ENCODE data around the gene TOX2. TPM values are rescaled to one million over a fixed set of nuclear protein-coding genes. Genes with fewer than 3 reads are reported as not detected.

Gene TOX2
- total RNA-seq, 2 experiments from 2014 or later: 0.23 TPM; not detected in 1

DNA sequence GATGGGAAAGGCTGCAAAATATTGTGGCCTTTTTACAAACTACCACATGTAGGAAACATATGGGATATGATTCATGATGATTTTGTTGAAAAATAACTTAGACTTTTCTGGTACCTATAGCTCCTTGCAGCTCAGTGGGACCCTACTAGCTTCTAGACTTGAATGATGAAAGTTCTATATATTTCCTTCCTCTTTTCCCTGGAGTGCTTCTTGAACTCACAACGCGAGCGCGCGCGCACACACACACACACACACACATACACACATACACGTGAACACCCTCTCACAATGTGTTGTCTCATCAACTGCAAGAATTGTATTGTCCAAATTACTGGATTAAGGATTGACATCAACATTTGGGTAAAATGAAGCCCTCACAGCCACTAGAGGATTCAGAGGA lies 61.9 kb downstream of the TOX2 start:
- Histone ChIP-seq H4K20me1 (ENCODE audit: insufficient read depth, low read length) (no peaks in the 10 kb centered on the region), H3K4me2 (ENCODE audit: low read length) (no peak overlapping the region), H3K4me3 (ENCODE audit: low read depth, low read length, poor library complexity, severe bottlenecking) (no peak overlapping the region), H3K36me3 (ENCODE audit: insufficient read depth, low read length) (no peaks in the 10 kb centered on the region), H3K79me2 (ENCODE audit: insufficient read depth, low read depth, low read length) (no peaks in the 10 kb centered on the region), H2AFZ (ENCODE audit: low read length) (no peak overlapping the region), H3K27ac (ENCODE audit: low read depth, low read length, poor library complexity, severe bottlenecking) (no peak overlapping the region), H3K9me3 (ENCODE audit: low read length) (no peaks in the 10 kb centered on the region), H3K9me2 (ENCODE audit: insufficient read depth, low read length) (no peaks in the 10 kb centered on the region), H3K4me1 (ENCODE audit: insufficient read depth, low read length, poor library complexity, severe bottlenecking) (no peaks in the 10 kb centered on the region)
- no peak for DNase-seq (ENCODE audit: low spot score)
- no peak for TF ChIP-seq EZH2phosphoT487 (IDR thresholded peaks at IDR 0.05; ENCODE audit: borderline replicate concordance, low read depth, low read length)
- TF ChIP-seq, protein P1, sequence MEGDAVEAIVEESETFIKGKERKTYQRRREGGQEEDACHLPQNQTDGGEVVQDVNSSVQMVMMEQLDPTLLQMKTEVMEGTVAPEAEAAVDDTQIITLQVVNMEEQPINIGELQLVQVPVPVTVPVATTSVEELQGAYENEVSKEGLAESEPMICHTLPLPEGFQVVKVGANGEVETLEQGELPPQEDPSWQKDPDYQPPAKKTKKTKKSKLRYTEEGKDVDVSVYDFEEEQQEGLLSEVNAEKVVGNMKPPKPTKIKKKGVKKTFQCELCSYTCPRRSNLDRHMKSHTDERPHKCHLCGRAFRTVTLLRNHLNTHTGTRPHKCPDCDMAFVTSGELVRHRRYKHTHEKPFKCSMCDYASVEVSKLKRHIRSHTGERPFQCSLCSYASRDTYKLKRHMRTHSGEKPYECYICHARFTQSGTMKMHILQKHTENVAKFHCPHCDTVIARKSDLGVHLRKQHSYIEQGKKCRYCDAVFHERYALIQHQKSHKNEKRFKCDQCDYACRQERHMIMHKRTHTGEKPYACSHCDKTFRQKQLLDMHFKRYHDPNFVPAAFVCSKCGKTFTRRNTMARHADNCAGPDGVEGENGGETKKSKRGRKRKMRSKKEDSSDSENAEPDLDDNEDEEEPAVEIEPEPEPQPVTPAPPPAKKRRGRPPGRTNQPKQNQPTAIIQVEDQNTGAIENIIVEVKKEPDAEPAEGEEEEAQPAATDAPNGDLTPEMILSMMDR (conservative IDR thresholded peaks at IDR 0.05; ENCODE audit: low read length): no peak
- POLR2A ChIA-PET: no interaction called here
- CTCF ChIA-PET (ENCODE audit: unreplicated experiment): no interaction called here
- BruUV-seq (replicated peaks): no TSS peak
- intact Hi-C loops (cut with micrococcal nuclease; ENCODE audit: unreplicated experiment): no loop called here

DNA sequence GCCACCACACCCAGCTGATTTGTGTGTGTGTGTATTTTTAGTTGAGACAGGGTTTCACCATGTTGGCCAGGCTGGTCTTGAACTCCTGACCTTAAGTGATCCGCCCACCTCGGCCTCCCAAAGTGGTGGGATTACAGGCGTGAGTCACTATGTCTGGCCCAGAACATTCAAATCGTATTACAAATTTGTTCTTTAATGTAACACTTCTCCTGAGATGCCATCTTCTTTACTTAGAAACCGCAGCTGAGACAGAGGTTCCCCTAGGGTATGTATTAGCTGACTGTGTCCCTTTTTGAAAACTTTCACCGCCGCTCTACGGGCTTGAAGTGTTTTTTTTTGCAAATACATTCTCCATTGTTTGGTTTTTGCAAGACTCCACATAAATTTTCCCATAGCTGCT lies 62.6 kb downstream of the TOX2 start:
- no peaks in the 10 kb centered on the region for H3K79me2 ChIP-seq (ENCODE audit: insufficient read depth, low read depth, low read length)
- CTCF ChIA-PET (ENCODE audit: unreplicated experiment): no interaction called here
- no peaks in the 10 kb centered on the region for H3K9me2 ChIP-seq (ENCODE audit: insufficient read depth, low read length)
- TF ChIP-seq, protein P1 (conservative IDR thresholded peaks at IDR 0.05; ENCODE audit: low read length): no peak
- no peak for TF ChIP-seq EZH2phosphoT487 (IDR thresholded peaks at IDR 0.05; ENCODE audit: borderline replicate concordance, low read depth, low read length)
- H3K36me3 ChIP-seq (ENCODE audit: insufficient read depth, low read length): no peaks in the 10 kb centered on the region
- no peaks in the 10 kb centered on the region for H4K20me1 ChIP-seq (ENCODE audit: insufficient read depth, low read length)
- no TSS peak for BruUV-seq (replicated peaks)
- H3K4me2 ChIP-seq (ENCODE audit: low read length): no peak overlapping the region
- no peaks in the 10 kb centered on the region for H3K9me3 ChIP-seq (ENCODE audit: low read length)
- intact Hi-C loops (cut with micrococcal nuclease; ENCODE audit: unreplicated experiment): no loop called here
- POLR2A ChIA-PET: no interaction called here
- H3K4me3 ChIP-seq (ENCODE audit: low read depth, low read length, poor library complexity, severe bottlenecking): no peak overlapping the region
- no peak for DNase-seq (ENCODE audit: low spot score)
- no peak overlapping the region for H3K27ac ChIP-seq (ENCODE audit: low read depth, low read length, poor library complexity, severe bottlenecking)
- H3K4me1 ChIP-seq (ENCODE audit: insufficient read depth, low read length, poor library complexity, severe bottlenecking): no peaks in the 10 kb centered on the region
- no peak overlapping the region for H2AFZ ChIP-seq (ENCODE audit: low read length)

DNA sequence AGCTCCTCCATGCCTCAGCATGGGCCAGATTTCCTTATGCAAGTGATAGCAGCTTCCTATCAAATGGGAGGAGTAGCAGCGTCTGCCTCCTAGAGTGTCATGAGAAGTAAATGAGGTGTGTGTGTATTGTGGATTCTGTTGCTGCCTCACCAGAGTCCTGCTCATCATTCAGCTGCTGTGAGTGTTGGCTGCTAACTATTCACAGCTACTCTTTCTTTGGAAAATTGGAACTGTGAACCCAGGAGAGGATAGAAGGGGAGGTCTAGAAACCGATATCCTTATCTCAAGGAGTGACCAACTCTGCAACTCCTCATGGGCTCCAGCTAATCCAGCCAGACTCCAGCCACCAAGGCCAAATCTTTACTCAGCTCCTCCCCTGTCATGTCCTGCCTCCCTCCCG lies 63.3 kb downstream of the TOX2 start:
- intact Hi-C loops (cut with micrococcal nuclease; ENCODE audit: unreplicated experiment): no loop called here
- Histone ChIP-seq H4K20me1 (ENCODE audit: insufficient read depth, low read length) (no peaks in the 10 kb centered on the region), H3K4me2 (ENCODE audit: low read length) (no peak overlapping the region), H3K9me3 (ENCODE audit: low read length) (no peaks in the 10 kb centered on the region), H3K4me3 (ENCODE audit: low read depth, low read length, poor library complexity, severe bottlenecking) (no peak overlapping the region), H3K4me1 (ENCODE audit: insufficient read depth, low read length, poor library complexity, severe bottlenecking) (no peaks in the 10 kb centered on the region), H3K36me3 (ENCODE audit: insufficient read depth, low read length) (no peaks in the 10 kb centered on the region), H3K9me2 (ENCODE audit: insufficient read depth, low read length) (no peaks in the 10 kb centered on the region), H3K79me2 (ENCODE audit: insufficient read depth, low read depth, low read length) (no peaks in the 10 kb centered on the region), H2AFZ (ENCODE audit: low read length) (no peak overlapping the region), H3K27ac (ENCODE audit: low read depth, low read length, poor library complexity, severe bottlenecking) (no peak overlapping the region)
- ChIA-PET CTCF (ENCODE audit: unreplicated experiment) (interaction anchor here (0.6 to 1.1 kb wide), 2 partner anchors 19 to 689 kb away, joined by 3 read pairs; no protein-coding TSS in a partner anchor), POLR2A (no interaction called here)
- no peak for DNase-seq (ENCODE audit: low spot score)
- no TSS peak for BruUV-seq (replicated peaks)
- TF ChIP-seq EZH2phosphoT487 (IDR thresholded peaks at IDR 0.05; ENCODE audit: borderline replicate concordance, low read depth, low read length): no peak
- TF ChIP-seq, protein P1 (conservative IDR thresholded peaks at IDR 0.05; ENCODE audit: low read length): no peak
